Thoracic aorta (tissue), 2 donors: Measurements from ENCODE around the gene DCLK2. TPM values are rescaled to one million over a fixed set of nuclear protein-coding genes. Genes with fewer than 3 reads are reported as not detected.

Source experiments
- ATAC-seq: fragments of 150-250 bp; one replicate; pipeline ENCODE4 v1.8.0; 2017; ENCODE audit warnings: low read depth; ENCODE audit not compliant: insufficient number of reproducible peaks, low FRiP score
- DNase-seq: peaks from one replicate; pipeline ENCODE4 v3.0.0-alpha.2; 2020; ENCODE audit warnings: low spot score
- H3K27ac ChIP-seq, 2 donors: fragments of 200-600 bp; sonication (generic); 1 replicate in 1 of 2; 2 replicates in 1 of 2; pipeline ENCODE4 v1.5.1; 2016; ENCODE audit warnings: mild to moderate bottlenecking in 2 of 2, moderate library complexity in 2 of 2
- H3K27me3 ChIP-seq: fragments of 200-600 bp; sonication (generic); replicated peaks from 2 replicates; pipeline ENCODE4 v1.6.0; 2016; ENCODE audit warnings: mild to moderate bottlenecking; ENCODE audit not compliant: insufficient read depth
- H3K36me3 ChIP-seq: fragments of 200-600 bp; sonication (generic); one replicate; pipeline ENCODE4 v1.5.1; 2016
- H3K4me1 ChIP-seq, 2 donors: fragments of 200-600 bp; sonication (generic); 1 replicate in 1 of 2; 2 replicates in 1 of 2; pipeline versions ENCODE4 v1.5.1 to v1.6.0; 2016; ENCODE audit warnings: low read depth in 2 of 2, mild to moderate bottlenecking in 1 of 2; ENCODE audit not compliant: control insufficient read depth in 1 of 2
- H3K4me3 ChIP-seq: fragments of 200-600 bp; sonication (generic); 2 replicates; pipeline ENCODE4 v1.5.1; 2016; ENCODE audit warnings: mild to moderate bottlenecking
- H3K9me3 ChIP-seq: fragments of 200-600 bp; sonication (generic); 2 replicates; pipeline ENCODE4 v1.5.1; 2016
- total RNA-seq, 2 donors: library from RNA; depleted of rRNA; stranded (reverse); fragments of >200 nt; gene quantifications; one replicate each; pipeline versions ENCODE4 v1.1.0 to v1.2.3, GENCODE V29; 2016
- TF ChIP-seq, protein P1 (sequence below): fragments of 200-600 bp; sonication (generic); IDR thresholded peaks from one replicate; pipeline ENCODE4 v1.5.1; 2019; ENCODE audit warnings: antibody characterized with exemption

The DCLK2 gene
- total RNA-seq, 2 donors from 2014 or later: 18.3 to 32.2 TPM

- no peak overlapping the region for H3K27ac ChIP-seq
- H3K27me3 ChIP-seq: no peaks in the 10 kb centered on the region
- ATAC-seq: no peak
- TF ChIP-seq, protein P1, sequence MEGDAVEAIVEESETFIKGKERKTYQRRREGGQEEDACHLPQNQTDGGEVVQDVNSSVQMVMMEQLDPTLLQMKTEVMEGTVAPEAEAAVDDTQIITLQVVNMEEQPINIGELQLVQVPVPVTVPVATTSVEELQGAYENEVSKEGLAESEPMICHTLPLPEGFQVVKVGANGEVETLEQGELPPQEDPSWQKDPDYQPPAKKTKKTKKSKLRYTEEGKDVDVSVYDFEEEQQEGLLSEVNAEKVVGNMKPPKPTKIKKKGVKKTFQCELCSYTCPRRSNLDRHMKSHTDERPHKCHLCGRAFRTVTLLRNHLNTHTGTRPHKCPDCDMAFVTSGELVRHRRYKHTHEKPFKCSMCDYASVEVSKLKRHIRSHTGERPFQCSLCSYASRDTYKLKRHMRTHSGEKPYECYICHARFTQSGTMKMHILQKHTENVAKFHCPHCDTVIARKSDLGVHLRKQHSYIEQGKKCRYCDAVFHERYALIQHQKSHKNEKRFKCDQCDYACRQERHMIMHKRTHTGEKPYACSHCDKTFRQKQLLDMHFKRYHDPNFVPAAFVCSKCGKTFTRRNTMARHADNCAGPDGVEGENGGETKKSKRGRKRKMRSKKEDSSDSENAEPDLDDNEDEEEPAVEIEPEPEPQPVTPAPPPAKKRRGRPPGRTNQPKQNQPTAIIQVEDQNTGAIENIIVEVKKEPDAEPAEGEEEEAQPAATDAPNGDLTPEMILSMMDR: no peak
- H3K4me1 ChIP-seq: no peaks in the 10 kb centered on the region
- no peak overlapping the region for H3K4me3 ChIP-seq
- peaks cover 6% of the 10 kb centered on the region for H3K36me3 ChIP-seq
- H3K9me3 ChIP-seq: peaks cover 2% of the 10 kb centered on the region
- DNase-seq: no peak
These were observed 202.7 kb downstream of the DCLK2 start for GRCh38 chr4:150280975-150281374.

DNA sequence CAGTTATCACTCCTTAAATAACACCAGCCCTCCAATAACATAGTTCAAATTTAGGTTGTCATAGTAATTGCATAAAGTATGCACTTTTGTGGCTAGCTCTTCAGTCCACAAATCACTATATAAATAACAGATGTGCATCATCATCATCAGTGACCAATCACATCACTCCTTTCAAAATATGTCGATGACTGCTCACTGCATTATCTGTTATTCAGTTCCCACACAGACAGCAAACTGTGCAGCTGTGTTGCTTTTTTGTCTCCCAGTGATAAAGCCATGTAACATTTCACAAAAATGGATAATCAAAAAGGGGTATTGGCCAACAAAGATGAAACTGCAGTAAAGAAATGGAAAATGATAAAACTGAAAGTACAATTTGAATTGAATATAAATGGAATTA is 205.4 kb downstream of the DCLK2 start:
- H3K9me3 ChIP-seq: no peaks in the 10 kb centered on the region
- DNase-seq: no peak
- TF ChIP-seq, protein P1: no peak
- H3K4me1 ChIP-seq: no peaks in the 10 kb centered on the region
- H3K27ac ChIP-seq: no peak overlapping the region
- no peaks in the 10 kb centered on the region for H3K27me3 ChIP-seq
- no peaks in the 10 kb centered on the region for H3K36me3 ChIP-seq
- no peak overlapping the region for H3K4me3 ChIP-seq
- ATAC-seq: no peak

DNA sequence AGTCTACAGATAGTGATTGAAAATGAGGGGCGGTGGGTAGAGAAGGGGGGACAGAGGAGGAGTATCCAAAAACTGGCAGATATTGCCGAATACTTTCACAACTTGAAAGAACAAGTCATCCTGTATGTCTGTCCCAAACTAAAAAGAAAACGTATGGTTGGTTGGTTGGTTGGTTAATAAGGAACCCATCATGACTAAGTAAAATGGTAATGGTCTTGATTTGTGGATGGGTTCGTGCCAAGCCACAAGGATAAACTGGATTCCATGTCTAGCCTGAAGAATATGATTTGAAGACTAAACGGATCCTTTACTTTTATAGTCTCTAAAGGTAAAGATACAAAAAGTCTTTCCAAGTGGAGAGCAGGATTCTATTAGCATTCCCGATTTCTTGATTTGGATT is 208.4 kb downstream of the DCLK2 start:
- no peak for DNase-seq
- ATAC-seq: no peak
- no peaks in the 10 kb centered on the region for H3K9me3 ChIP-seq
- peaks cover 0 to 4% of the 10 kb centered on the region in 2 donors for H3K4me1 ChIP-seq
- TF ChIP-seq, protein P1: no peak
- no peak overlapping the region for H3K27ac ChIP-seq
- no peak overlapping the region for H3K4me3 ChIP-seq
- no peaks in the 10 kb centered on the region for H3K36me3 ChIP-seq
- no peaks in the 10 kb centered on the region for H3K27me3 ChIP-seq

GRCh38 chr4:150289198-150289597 is 211.0 kb downstream of the DCLK2 start:
- Histone ChIP-seq H3K36me3 (no peaks in the 10 kb centered on the region), H3K9me3 (no peaks in the 10 kb centered on the region), H3K4me1 (peaks cover 0 to 4% of the 10 kb centered on the region in 2 donors), H3K27me3 (no peaks in the 10 kb centered on the region), H3K27ac (no peak overlapping the region), H3K4me3 (no peak overlapping the region)
- ATAC-seq (no peak), DNase-seq (no peak)
- TF ChIP-seq, protein P1: no peak

DNA sequence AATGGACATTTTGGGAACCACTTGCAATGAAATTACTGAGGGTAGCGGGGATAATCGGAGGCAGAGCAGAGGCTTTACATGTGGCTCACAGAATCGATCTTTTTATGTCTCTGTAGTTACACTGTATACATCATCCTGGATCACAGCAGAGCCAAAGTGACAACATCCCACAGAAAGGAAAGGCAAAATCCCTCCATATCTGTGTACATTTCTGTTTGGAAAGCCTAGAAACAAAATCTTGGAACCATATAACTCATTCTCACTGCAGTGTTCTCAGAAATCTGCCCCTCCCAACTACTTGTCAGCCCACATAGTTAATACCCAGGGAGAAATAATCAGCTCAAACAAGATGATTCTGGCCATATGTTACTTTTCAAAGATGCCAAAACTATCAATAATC is 211.6 kb downstream of the DCLK2 start:
- DNase-seq: no peak
- Histone ChIP-seq H3K4me1 (peaks cover 0 to 4% of the 10 kb centered on the region in 2 donors), H3K36me3 (no peaks in the 10 kb centered on the region), H3K27ac (no peak overlapping the region), H3K9me3 (no peaks in the 10 kb centered on the region), H3K4me3 (no peak overlapping the region), H3K27me3 (no peaks in the 10 kb centered on the region)
- TF ChIP-seq, protein P1: no peak
- ATAC-seq: no peak
